WTC11 (cell line): ENCODE data around the gene TMX2. TPM values are rescaled to one million over a fixed set of nuclear protein-coding genes. Genes with fewer than 3 reads are reported as not detected.

ENCODE experiments used
- ATAC-seq: fragments of 200-7000 bp; cut with Tn5 transposase; 2 replicates; pipeline ENCODE4 v1.10.0; 2021; ENCODE audit warnings: mild to moderate bottlenecking, moderate library complexity
- CTCF ChIA-PET: fragments of 300-600 bp; sonication (Branson Sonifier 250); formaldehyde crosslinking; loops from one replicate; lab custom pipeline; 2021; ENCODE audit warnings: antibody characterized with exemption; lab: Charles Lee
- POLR2A ChIA-PET: fragments of 350-600 bp; sonication (Branson Sonifier 250); formaldehyde crosslinking; loops from one replicate; lab custom pipeline; 2021; ENCODE audit warnings: antibody characterized with exemption; lab: Charles Lee
- DNase-seq: peaks from one replicate; pipeline ENCODE4 v3.0.0; 2021; ENCODE audit warnings: low spot score
- H3K27ac Mint-ChIP-seq: 2 replicates; pipeline ENCODE4 v1.8.0; 2021; ENCODE audit warnings: mixed read lengths
- H3K27me3 Mint-ChIP-seq: 2 replicates; pipeline ENCODE4 v1.8.0; 2021; ENCODE audit warnings: low read depth, mild to moderate bottlenecking, moderate library complexity, mixed read lengths
- H3K36me3 Mint-ChIP-seq: 2 replicates; pipeline ENCODE4 v1.8.0; 2021; ENCODE audit warnings: mixed read lengths
- H3K4me1 Mint-ChIP-seq: 2 replicates; pipeline ENCODE4 v1.8.0; 2022; ENCODE audit warnings: mixed read lengths
- H3K4me3 Mint-ChIP-seq: 2 replicates; pipeline ENCODE4 v1.8.0; 2021; ENCODE audit warnings: mild to moderate bottlenecking, moderate library complexity, mixed read lengths
- H3K9me3 Mint-ChIP-seq: 2 replicates; pipeline ENCODE4 v1.8.0; 2021; ENCODE audit warnings: mixed read lengths
- ATF1 ChIP-seq: sonication (generic); formaldehyde crosslinking; IDR thresholded peaks from 2 replicates; pipeline ENCODE4 v1.8.1; 2023; ENCODE audit warnings: mild to moderate bottlenecking, moderate library complexity, missing genetic modification reagents
- CDX4 ChIP-seq: fragments of 250-450 bp; sonication (Bioruptor Pico); IDR thresholded peaks from 2 replicates; pipeline ENCODE4 v1.9.0; 2021; ENCODE audit warnings: moderate library complexity, mild to moderate bottlenecking, inconsistent platforms, borderline replicate concordance
- E2F4 ChIP-seq: sonication (generic); formaldehyde crosslinking; IDR thresholded peaks from 2 replicates; pipeline ENCODE4 v1.8.1; 2022; ENCODE audit warnings: low read depth, mild to moderate bottlenecking, moderate library complexity, missing genetic modification reagents, borderline replicate concordance
- ERG ChIP-seq: fragments of 250-450 bp; sonication (Bioruptor Pico); IDR thresholded peaks from 2 replicates; pipeline ENCODE4 v1.8.0; 2021; ENCODE audit warnings: mild to moderate bottlenecking
- IRF2 ChIP-seq: sonication (generic); formaldehyde crosslinking; IDR thresholded peaks from 2 replicates; pipeline ENCODE4 v1.8.0; 2022; ENCODE audit warnings: low read depth, missing genetic modification reagents, borderline replicate concordance
- MLX ChIP-seq: sonication (generic); formaldehyde crosslinking; IDR thresholded peaks from 2 replicates; pipeline ENCODE4 v1.8.1; 2023; ENCODE audit warnings: mild to moderate bottlenecking, missing genetic modification reagents, moderate library complexity
- NFATC4 ChIP-seq: fragments of 250-450 bp; sonication (Bioruptor Pico); IDR thresholded peaks from 2 replicates; pipeline ENCODE4 v1.9.0; 2021; ENCODE audit warnings: mild to moderate bottlenecking
- NFYB ChIP-seq: sonication (generic); formaldehyde crosslinking; conservative IDR thresholded peaks from 2 replicates; pipeline ENCODE4 v1.8.0; 2022; ENCODE audit warnings: low read depth, missing genetic modification reagents
- PREB ChIP-seq: sonication (generic); formaldehyde crosslinking; IDR thresholded peaks from 2 replicates; pipeline ENCODE4 v1.8.1; 2022; ENCODE audit warnings: mild to moderate bottlenecking, missing genetic modification reagents, moderate library complexity, borderline replicate concordance
- PRRX2 ChIP-seq: fragments of 250-450 bp; sonication (Bioruptor Pico); IDR thresholded peaks from 2 replicates; pipeline ENCODE4 v1.8.0; 2021; ENCODE audit warnings: mild to moderate bottlenecking
- RORB ChIP-seq: fragments of 250-450 bp; sonication (Bioruptor Pico); IDR thresholded peaks from 2 replicates; pipeline ENCODE4 v1.9.0; 2021; ENCODE audit warnings: mild to moderate bottlenecking
- SMAD4 ChIP-seq: sonication (generic); formaldehyde crosslinking; IDR thresholded peaks from 2 replicates; pipeline ENCODE4 v1.8.0; 2022; ENCODE audit warnings: mild to moderate bottlenecking, missing genetic modification reagents
- SOX15 ChIP-seq: fragments of 250-450 bp; sonication (Bioruptor Pico); IDR thresholded peaks from 2 replicates; pipeline ENCODE4 v1.9.0; 2021; ENCODE audit warnings: mild to moderate bottlenecking
- SP1 ChIP-seq: sonication (generic); formaldehyde crosslinking; conservative IDR thresholded peaks from 2 replicates; pipeline ENCODE4 v1.8.1; 2022; ENCODE audit warnings: missing genetic modification reagents
- ZNF232 ChIP-seq: sonication (generic); formaldehyde crosslinking; IDR thresholded peaks from 2 replicates; pipeline ENCODE4 v1.8.0; 2022; ENCODE audit warnings: mild to moderate bottlenecking, missing genetic modification reagents
- ZNF532 ChIP-seq: fragments of 250-450 bp; sonication (Bioruptor Pico); IDR thresholded peaks from 2 replicates; pipeline ENCODE4 v1.9.0; 2021; ENCODE audit warnings: mild to moderate bottlenecking, borderline replicate concordance
- total RNA-seq: library from RNA; stranded (reverse); gene quantifications from 3 replicates; pipeline ENCODE4 v1.2.3, GENCODE V29; 2021
- TF ChIP-seq, protein P1 (sequence below): fragments of 200-600 bp; IDR thresholded peaks from 2 replicates; pipeline ENCODE4 v1.8.0; 2022; ENCODE audit warnings: antibody characterized with exemption
- TF ChIP-seq, protein P2 (sequence below): sonication (generic); formaldehyde crosslinking; IDR thresholded peaks from 2 replicates; pipeline ENCODE4 v1.8.0; 2022; ENCODE audit warnings: mild to moderate bottlenecking, missing genetic modification reagents
- TF ChIP-seq, protein P3 (sequence below): sonication (generic); formaldehyde crosslinking; conservative IDR thresholded peaks from 2 replicates; pipeline ENCODE4 v1.8.1; 2023; ENCODE audit warnings: mild to moderate bottlenecking, low read depth, missing genetic modification reagents, moderate library complexity

TMX2 gene
- total RNA-seq, 1 experiment from 2014 or later, result 85.4 TPM

DNA sequence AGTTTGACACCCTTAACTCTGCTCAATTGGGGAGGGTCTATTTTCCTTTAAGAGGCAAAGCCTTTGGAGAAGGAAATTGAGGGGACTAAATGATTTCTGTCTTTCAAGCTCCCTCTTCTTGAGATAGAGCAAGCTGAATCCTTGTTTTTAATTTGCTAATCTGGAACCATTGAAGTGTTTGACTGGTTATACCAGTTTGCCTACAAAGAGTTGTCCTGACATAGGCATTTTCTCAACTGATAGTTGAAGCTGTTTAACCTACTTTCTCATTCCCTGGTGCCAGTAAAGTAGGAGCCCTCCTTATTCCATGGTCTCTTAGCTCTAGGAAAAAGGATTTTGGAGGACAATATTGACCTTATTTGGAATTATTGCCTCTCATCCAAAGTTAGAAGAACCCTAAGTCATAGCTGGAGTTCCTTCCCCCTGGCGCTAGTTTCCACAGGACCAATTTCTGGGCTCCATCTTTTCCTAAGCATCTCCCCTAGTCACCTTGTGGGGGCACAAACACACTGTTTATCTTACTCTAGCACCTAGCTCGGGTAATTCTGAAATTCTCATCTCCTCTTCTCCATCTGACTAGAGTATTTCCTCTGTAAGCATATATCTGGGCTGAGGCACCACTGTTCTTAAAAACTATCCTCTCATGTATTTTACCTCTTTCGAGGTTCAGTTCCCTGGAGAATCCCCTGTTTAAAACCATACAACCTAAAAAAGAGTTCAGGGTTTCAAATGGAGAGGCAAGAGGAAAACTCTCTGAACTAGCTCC is 37.0 kb upstream of the TMX2 start:
- no peak for ATAC-seq
- Mint-ChIP-seq H3K36me3 (peaks cover 50% of the 10 kb centered on the region), H3K27me3 (no peaks in the 10 kb centered on the region), H3K4me1 (peaks cover 38% of the 10 kb centered on the region), H3K27ac (peak overlapping the region; percentile 2; the same call in 1 of the 2 replicates), H3K4me3 (no peak overlapping the region), H3K9me3 (peaks cover 3% of the 10 kb centered on the region; the same call in 1 of the 2 replicates)
- DNase-seq, result no peak
- POLR2A ChIA-PET, result interaction anchor here (0.5 to 0.8 kb wide), 3 partner anchors 66 to 186 kb away, joined by 3 to 5 read pairs (median 4); partner anchors contain the start of gene SELENOH
- TF ChIP-seq MLX (CRISPR knock-in tag) (no peak), ATF1 (CRISPR knock-in tag) (no peak), NFYB (no peak), CDX4 (CRISPR knock-in tag) (no peak), SMAD4 (no peak), ZNF232 (CRISPR knock-in tag) (no peak)
- TF ChIP-seq, protein P1, sequence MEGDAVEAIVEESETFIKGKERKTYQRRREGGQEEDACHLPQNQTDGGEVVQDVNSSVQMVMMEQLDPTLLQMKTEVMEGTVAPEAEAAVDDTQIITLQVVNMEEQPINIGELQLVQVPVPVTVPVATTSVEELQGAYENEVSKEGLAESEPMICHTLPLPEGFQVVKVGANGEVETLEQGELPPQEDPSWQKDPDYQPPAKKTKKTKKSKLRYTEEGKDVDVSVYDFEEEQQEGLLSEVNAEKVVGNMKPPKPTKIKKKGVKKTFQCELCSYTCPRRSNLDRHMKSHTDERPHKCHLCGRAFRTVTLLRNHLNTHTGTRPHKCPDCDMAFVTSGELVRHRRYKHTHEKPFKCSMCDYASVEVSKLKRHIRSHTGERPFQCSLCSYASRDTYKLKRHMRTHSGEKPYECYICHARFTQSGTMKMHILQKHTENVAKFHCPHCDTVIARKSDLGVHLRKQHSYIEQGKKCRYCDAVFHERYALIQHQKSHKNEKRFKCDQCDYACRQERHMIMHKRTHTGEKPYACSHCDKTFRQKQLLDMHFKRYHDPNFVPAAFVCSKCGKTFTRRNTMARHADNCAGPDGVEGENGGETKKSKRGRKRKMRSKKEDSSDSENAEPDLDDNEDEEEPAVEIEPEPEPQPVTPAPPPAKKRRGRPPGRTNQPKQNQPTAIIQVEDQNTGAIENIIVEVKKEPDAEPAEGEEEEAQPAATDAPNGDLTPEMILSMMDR, result no peak
- CTCF ChIA-PET, result interaction anchor here (1.3 to 1.4 kb wide), 2 partner anchors 13 to 184 kb away, joined by 3 to 4 read pairs; no protein-coding TSS in a partner anchor

GRCh38 chr11:57679396-57679795 is 33.0 kb upstream of the TMX2 start:
- H3K36me3 Mint-ChIP-seq, result peaks cover 40% of the 10 kb centered on the region
- DNase-seq (no peak), ATAC-seq (no peak)
- no peak overlapping the region for H3K4me3 Mint-ChIP-seq
- H3K27ac Mint-ChIP-seq, result no peak overlapping the region
- H3K27me3 Mint-ChIP-seq, result no peaks in the 10 kb centered on the region
- H3K9me3 Mint-ChIP-seq, result peaks cover 3% of the 10 kb centered on the region; the same call in 1 of the 2 replicates
- ChIA-PET POLR2A (no interaction called here), CTCF (no interaction called here)
- peaks cover 20% of the 10 kb centered on the region for H3K4me1 Mint-ChIP-seq
- TF ChIP-seq RORB (CRISPR knock-in tag) (no peak), ERG (CRISPR knock-in tag) (no peak), E2F4 (CRISPR knock-in tag) (no peak), NFATC4 (CRISPR knock-in tag) (no peak), ZNF532 (no peak), IRF2 (CRISPR knock-in tag) (no peak), PREB (CRISPR knock-in tag) (no peak), NFYB (no peak), PRRX2 (CRISPR knock-in tag) (no peak), SP1 (no peak), SOX15 (CRISPR knock-in tag) (no peak)
- TF ChIP-seq, protein P2, sequence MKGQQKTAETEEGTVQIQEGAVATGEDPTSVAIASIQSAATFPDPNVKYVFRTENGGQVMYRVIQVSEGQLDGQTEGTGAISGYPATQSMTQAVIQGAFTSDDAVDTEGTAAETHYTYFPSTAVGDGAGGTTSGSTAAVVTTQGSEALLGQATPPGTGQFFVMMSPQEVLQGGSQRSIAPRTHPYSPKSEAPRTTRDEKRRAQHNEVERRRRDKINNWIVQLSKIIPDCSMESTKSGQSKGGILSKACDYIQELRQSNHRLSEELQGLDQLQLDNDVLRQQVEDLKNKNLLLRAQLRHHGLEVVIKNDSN (CRISPR knock-in tag), result no peak
- TF ChIP-seq, protein P3, sequence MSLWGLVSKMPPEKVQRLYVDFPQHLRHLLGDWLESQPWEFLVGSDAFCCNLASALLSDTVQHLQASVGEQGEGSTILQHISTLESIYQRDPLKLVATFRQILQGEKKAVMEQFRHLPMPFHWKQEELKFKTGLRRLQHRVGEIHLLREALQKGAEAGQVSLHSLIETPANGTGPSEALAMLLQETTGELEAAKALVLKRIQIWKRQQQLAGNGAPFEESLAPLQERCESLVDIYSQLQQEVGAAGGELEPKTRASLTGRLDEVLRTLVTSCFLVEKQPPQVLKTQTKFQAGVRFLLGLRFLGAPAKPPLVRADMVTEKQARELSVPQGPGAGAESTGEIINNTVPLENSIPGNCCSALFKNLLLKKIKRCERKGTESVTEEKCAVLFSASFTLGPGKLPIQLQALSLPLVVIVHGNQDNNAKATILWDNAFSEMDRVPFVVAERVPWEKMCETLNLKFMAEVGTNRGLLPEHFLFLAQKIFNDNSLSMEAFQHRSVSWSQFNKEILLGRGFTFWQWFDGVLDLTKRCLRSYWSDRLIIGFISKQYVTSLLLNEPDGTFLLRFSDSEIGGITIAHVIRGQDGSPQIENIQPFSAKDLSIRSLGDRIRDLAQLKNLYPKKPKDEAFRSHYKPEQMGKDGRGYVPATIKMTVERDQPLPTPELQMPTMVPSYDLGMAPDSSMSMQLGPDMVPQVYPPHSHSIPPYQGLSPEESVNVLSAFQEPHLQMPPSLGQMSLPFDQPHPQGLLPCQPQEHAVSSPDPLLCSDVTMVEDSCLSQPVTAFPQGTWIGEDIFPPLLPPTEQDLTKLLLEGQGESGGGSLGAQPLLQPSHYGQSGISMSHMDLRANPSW, result no peak
